HG02981 (cell line): Measurements from ENCODE around the gene TFAP2A.

Experiments
- ATAC-seq: cut with Tn5 transposase; IDR thresholded peaks from one replicate; pipeline ENCODE4 v1.9.1; 2021; ENCODE audit warnings: mild to moderate bottlenecking, moderate library complexity; ENCODE audit not compliant: unreplicated experiment

Gene TFAP2A

GRCh38 chr6:10401004-10401536, 13.8 kb downstream of the TFAP2A start:
- no peak for ATAC-seq

GRCh38 chr6:10400330-10400729, 14.5 kb downstream of the TFAP2A start:
- no peak for ATAC-seq

- no peak for ATAC-seq
Observed at GRCh38 chr6:10399451-10399850, 15.4 kb downstream of the TFAP2A start.

GRCh38 chr6:10398446-10399218, 16.2 kb downstream of the TFAP2A start:
- no peak for ATAC-seq

GRCh38 chr6:10397756-10398445, 17.0 kb downstream of the TFAP2A start:
- ATAC-seq = no peak

GRCh38 chr6:10396785-10397184, 18.1 kb downstream of the TFAP2A start:
- ATAC-seq = no peak

GRCh38 chr6:10395704-10396546, 18.9 kb downstream of the TFAP2A start:
- no peak for ATAC-seq

GRCh38 chr6:10395171-10395703, 19.6 kb downstream of the TFAP2A start:
- no peak for ATAC-seq

- ATAC-seq = no peak
Observed at GRCh38 chr6:10393544-10394225, 21.2 kb downstream of the TFAP2A start.

- ATAC-seq = no peak
Observed at GRCh38 chr6:10391799-10392198, 23.1 kb downstream of the TFAP2A start.

- no peak for ATAC-seq
Observed at GRCh38 chr6:10391299-10391630, 23.6 kb downstream of the TFAP2A start.

- ATAC-seq = no peak
Observed at GRCh38 chr6:10390495-10391298, 24.2 kb downstream of the TFAP2A start.

- ATAC-seq = no peak
Observed at GRCh38 chr6:10389739-10390494, 25.0 kb downstream of the TFAP2A start.

- ATAC-seq = no peak
Observed at GRCh38 chr6:10386756-10387654, 27.9 kb downstream of the TFAP2A start.

GRCh38 chr6:10386220-10386619, 28.7 kb downstream of the TFAP2A start:
- no peak for ATAC-seq

GRCh38 chr6:10385524-10386132, 29.2 kb downstream of the TFAP2A start:
- no peak for ATAC-seq
